Stimulated activated naive CD8-positive, alpha-beta T cell treated with anti-CD3 and anti-CD28 coated beads, Interleukin-15, Interleukin-2, amounts not matched to agents 100 ng/mL and 50 ng/mL, for 24 hours (primary cell): ENCODE data around the gene ZC3H15.

ENCODE experiments used
- H3K27ac Mint-ChIP-seq: one replicate; pipeline ENCODE4 v1.8.0; 2021; ENCODE audit warnings: mild to moderate bottlenecking, mixed read lengths
- H3K27me3 Mint-ChIP-seq: one replicate; pipeline ENCODE4 v1.8.0; 2021; ENCODE audit warnings: mixed read lengths
- H3K36me3 Mint-ChIP-seq: one replicate; pipeline ENCODE4 v1.8.0; 2021; ENCODE audit warnings: low read depth, mixed read lengths
- H3K4me1 Mint-ChIP-seq: one replicate; pipeline ENCODE4 v1.8.0; 2021; ENCODE audit warnings: low read depth, mixed read lengths
- H3K4me3 Mint-ChIP-seq: one replicate; pipeline ENCODE4 v1.8.0; 2021; ENCODE audit warnings: mild to moderate bottlenecking, mixed read lengths
- H3K9me3 Mint-ChIP-seq: one replicate; pipeline ENCODE4 v1.8.0; 2021; ENCODE audit warnings: mixed read lengths

ZC3H15 gene

GRCh38 chr2:186544255-186544675 lies 58.2 kb downstream of the ZC3H15 start:
- no peak overlapping the region for H3K27ac Mint-ChIP-seq
- H3K4me1 Mint-ChIP-seq: no peaks in the 10 kb centered on the region
- no peaks in the 10 kb centered on the region for H3K9me3 Mint-ChIP-seq
- H3K27me3 Mint-ChIP-seq: peaks cover 14% of the 10 kb centered on the region
- H3K4me3 Mint-ChIP-seq: no peak overlapping the region
- no peaks in the 10 kb centered on the region for H3K36me3 Mint-ChIP-seq

GRCh38 chr2:186546846-186547245 lies 60.8 kb downstream of the ZC3H15 start:
- Mint-ChIP-seq H3K27ac (no peak overlapping the region), H3K4me1 (no peaks in the 10 kb centered on the region), H3K4me3 (no peak overlapping the region), H3K9me3 (no peaks in the 10 kb centered on the region), H3K36me3 (no peaks in the 10 kb centered on the region), H3K27me3 (peaks cover 6% of the 10 kb centered on the region)

GRCh38 chr2:186551323-186552050 lies 65.4 kb downstream of the ZC3H15 start:
- H3K36me3 Mint-ChIP-seq: no peaks in the 10 kb centered on the region
- no peaks in the 10 kb centered on the region for H3K9me3 Mint-ChIP-seq
- H3K4me1 Mint-ChIP-seq: no peaks in the 10 kb centered on the region
- H3K27ac Mint-ChIP-seq: no peak overlapping the region
- no peak overlapping the region for H3K4me3 Mint-ChIP-seq
- H3K27me3 Mint-ChIP-seq: no peaks in the 10 kb centered on the region

- H3K4me3 Mint-ChIP-seq: no peak overlapping the region
- H3K36me3 Mint-ChIP-seq: no peaks in the 10 kb centered on the region
- H3K27ac Mint-ChIP-seq: no peak overlapping the region
- H3K27me3 Mint-ChIP-seq: no peaks in the 10 kb centered on the region
- H3K9me3 Mint-ChIP-seq: no peaks in the 10 kb centered on the region
- H3K4me1 Mint-ChIP-seq: no peaks in the 10 kb centered on the region
These were observed 68.4 kb downstream of the ZC3H15 start for GRCh38 chr2:186554429-186554828.

GRCh38 chr2:186554850-186555671 lies 69.0 kb downstream of the ZC3H15 start:
- Mint-ChIP-seq H3K9me3 (no peaks in the 10 kb centered on the region), H3K4me3 (no peak overlapping the region), H3K36me3 (no peaks in the 10 kb centered on the region), H3K27ac (no peak overlapping the region), H3K27me3 (no peaks in the 10 kb centered on the region), H3K4me1 (no peaks in the 10 kb centered on the region)

GRCh38 chr2:186558512-186559276 lies 72.6 kb downstream of the ZC3H15 start:
- H3K4me1 Mint-ChIP-seq: no peaks in the 10 kb centered on the region
- peaks cover 10% of the 10 kb centered on the region for H3K9me3 Mint-ChIP-seq
- no peaks in the 10 kb centered on the region for H3K36me3 Mint-ChIP-seq
- no peak overlapping the region for H3K27ac Mint-ChIP-seq
- no peak overlapping the region for H3K4me3 Mint-ChIP-seq
- peaks cover 9% of the 10 kb centered on the region for H3K27me3 Mint-ChIP-seq
